ENCODE measurements around the gene EDC4. TPM values are rescaled to one million over a fixed set of nuclear protein-coding genes. Genes with fewer than 3 reads are reported as not detected.

The EDC4 gene
- total and polyA plus RNA-seq, 9 of the 15 experiments (the other 6 are each of a cell fraction or from before 2014, with no cell fraction given) = 1.1 to 131 (median 74.0) TPM

DNA sequence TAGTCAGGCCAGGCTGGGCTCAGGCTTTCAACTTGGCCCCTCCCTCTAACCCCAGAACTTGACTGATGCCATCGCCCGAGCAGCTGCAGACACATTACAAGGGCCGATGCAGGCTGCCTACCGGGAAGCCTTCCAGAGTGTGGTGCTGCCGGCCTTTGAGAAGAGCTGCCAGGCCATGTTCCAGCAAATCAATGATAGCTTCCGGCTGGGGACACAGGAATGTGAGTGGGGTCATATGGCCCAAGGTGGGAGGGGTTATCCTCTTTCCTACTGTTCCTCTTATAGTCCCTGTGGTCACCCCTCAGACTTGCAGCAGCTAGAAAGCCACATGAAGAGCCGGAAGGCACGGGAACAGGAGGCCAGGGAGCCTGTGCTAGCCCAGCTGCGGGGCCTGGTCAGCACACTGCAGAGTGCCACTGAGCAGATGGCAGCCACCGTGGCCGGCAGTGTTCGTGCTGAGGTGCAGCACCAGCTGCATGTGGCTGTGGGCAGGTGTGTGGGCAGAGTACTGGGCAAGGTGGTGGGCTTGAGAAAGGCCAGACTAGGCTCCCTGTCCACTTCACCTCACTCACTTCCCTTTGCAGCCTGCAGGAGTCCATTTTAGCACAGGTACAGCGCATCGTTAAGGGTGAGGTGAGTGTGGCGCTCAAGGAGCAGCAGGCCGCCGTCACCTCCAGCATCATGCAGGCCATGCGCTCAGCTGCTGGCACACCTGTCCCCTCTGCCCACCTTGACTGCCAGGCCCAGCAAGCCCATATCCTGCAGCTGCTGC lies 9.7 kb downstream of the EDC4 start:
- Histone ChIP-seq H3K36me3 (ENCODE audit: control insufficient read depth, insufficient read depth, low read length) (peaks cover 76% of the 10 kb centered on the region; the same call in 2 of the 3 replicates), H3K4me2 (ENCODE audit: insufficient read depth, low read length) (no peak overlapping the region), H3K9me3 (replicated peaks; ENCODE audit: control insufficient read depth, insufficient read depth, low read depth, low read length) (no peaks in the 10 kb centered on the region), H3K27me3 (ENCODE audit: control insufficient read depth in 2 of 2, insufficient read depth in 2 of 2, low read length in 2 of 2) (no peaks in the 10 kb centered on the region), H3K9ac (ENCODE audit: insufficient read depth in 1 of 2, low read depth in 2 of 2, low read length in 2 of 2) (no peak overlapping the region; a peak in 1 of 4 replicates), H3K27ac (ENCODE audit: extremely low read depth, low read depth, low read length) (no peak overlapping the region), H4K20me1 (replicated peaks; ENCODE audit: control insufficient read depth, insufficient read depth, low read length) (peaks cover 19% of the 10 kb centered on the region), H2AFZ (ENCODE audit: low read depth, low read length) (no peak overlapping the region), H3K4me1 (replicated peaks in 1 of 2; ENCODE audit: control insufficient read depth in 2 of 2, insufficient read depth in 2 of 2, low read length in 2 of 2) (peaks cover 6 to 40% of the 10 kb centered on the region in 2 experiments; a peak in 4 of 5 replicates), H3K4me3 (no peak overlapping the region), H3K9me1 (ENCODE audit: control insufficient read depth, insufficient read depth, low read length) (no peaks in the 10 kb centered on the region), H3K79me2 (ENCODE audit: control insufficient read depth, insufficient read depth, low read length) (no peaks in the 10 kb centered on the region)
- POLR2A ChIA-PET = interaction anchor here (0.6 to 4.1 kb wide), 9 partner anchors 8 to 223 kb away, joined by 3 to 15 read pairs (median 4); partner anchors contain the start of genes ACD and EDC4
- intact Hi-C loops (cut with micrococcal nuclease) = loop anchor here (1.0 to 10.0 kb wide), 2 partner anchors 46 to 162 kb away; no protein-coding TSS in a partner anchor
- BruUV-seq (replicated peaks) = TSS peak; percentile 8
- in situ Hi-C loops (cut with MboI) = no loop called here
- DNase-seq (ENCODE audit: extremely low read depth in 1 of 4, low spot score in 3 of 4) = no peak
- CTCF ChIA-PET (ENCODE audit: low intra/inter-chr PET ratio) = interaction anchor here (0.6 to 4.0 kb wide), 3 partner anchors 13 to 46 kb away, joined by 3 to 35 read pairs (median 4); no protein-coding TSS in a partner anchor
- no peak for FAIRE-seq
- ATAC-seq = no peak
- TF ChIP-seq THRAP3 (IDR thresholded peaks at IDR 0.05; ENCODE audit: borderline replicate concordance) = no peak
- no peak for TF ChIP-seq HMG20A (CRISPR knock-in tag; conservative IDR thresholded peaks at IDR 0.05)
- TF ChIP-seq EP400 (IDR thresholded peaks at IDR 0.05) = no peak
- TF ChIP-seq, protein P1, sequence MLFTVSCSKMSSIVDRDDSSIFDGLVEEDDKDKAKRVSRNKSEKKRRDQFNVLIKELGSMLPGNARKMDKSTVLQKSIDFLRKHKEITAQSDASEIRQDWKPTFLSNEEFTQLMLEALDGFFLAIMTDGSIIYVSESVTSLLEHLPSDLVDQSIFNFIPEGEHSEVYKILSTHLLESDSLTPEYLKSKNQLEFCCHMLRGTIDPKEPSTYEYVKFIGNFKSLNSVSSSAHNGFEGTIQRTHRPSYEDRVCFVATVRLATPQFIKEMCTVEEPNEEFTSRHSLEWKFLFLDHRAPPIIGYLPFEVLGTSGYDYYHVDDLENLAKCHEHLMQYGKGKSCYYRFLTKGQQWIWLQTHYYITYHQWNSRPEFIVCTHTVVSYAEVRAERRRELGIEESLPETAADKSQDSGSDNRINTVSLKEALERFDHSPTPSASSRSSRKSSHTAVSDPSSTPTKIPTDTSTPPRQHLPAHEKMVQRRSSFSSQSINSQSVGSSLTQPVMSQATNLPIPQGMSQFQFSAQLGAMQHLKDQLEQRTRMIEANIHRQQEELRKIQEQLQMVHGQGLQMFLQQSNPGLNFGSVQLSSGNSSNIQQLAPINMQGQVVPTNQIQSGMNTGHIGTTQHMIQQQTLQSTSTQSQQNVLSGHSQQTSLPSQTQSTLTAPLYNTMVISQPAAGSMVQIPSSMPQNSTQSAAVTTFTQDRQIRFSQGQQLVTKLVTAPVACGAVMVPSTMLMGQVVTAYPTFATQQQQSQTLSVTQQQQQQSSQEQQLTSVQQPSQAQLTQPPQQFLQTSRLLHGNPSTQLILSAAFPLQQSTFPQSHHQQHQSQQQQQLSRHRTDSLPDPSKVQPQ (CRISPR knock-in tag; IDR thresholded peaks at IDR 0.05; ENCODE audit: borderline replicate concordance) = no peak
- TF ChIP-seq POLR2G (IDR thresholded peaks at IDR 0.05; ENCODE audit: low read depth, low read length) = peak; percentile 44; the same call in 1 of the 2 replicates
- TF ChIP-seq HOXB6 (CRISPR knock-in tag; IDR thresholded peaks at IDR 0.05; ENCODE audit: borderline replicate concordance) = no peak
- no peak for TF ChIP-seq CBX5 (IDR thresholded peaks at IDR 0.05; ENCODE audit: borderline replicate concordance, low read depth)
- no peak for TF ChIP-seq RBM17 (IDR thresholded peaks at IDR 0.05; ENCODE audit: borderline replicate concordance, low read depth, low read length)
- 92% methylated on average over 17 of the region's 18 CpGs for WGBS (ENCODE audit: insufficient coverage, low coverage, missing lambda C conversion rate)
